Measurements from ENCODE around the gene SMDT1.
"Not testable (repeated sequence)": the region's sequence is repeated elsewhere in the genome, so short reads cannot be mapped to it uniquely, and the experiment has no call there.

GRCh38 chr22:42115420-42115830 lies 35.9 kb downstream of the SMDT1 start:
- not testable (repeated sequence) for TF ChIP-seq CTCF, POLR2A (IDR thresholded peaks at IDR 0.05)

Measured in lower leg skin (tissue), 3 donors.